MCF 10A (cell line): ENCODE measurements around the gene SOWAHC. TPM values are rescaled to one million over a fixed set of nuclear protein-coding genes. Genes with fewer than 3 reads are reported as not detected.

Experiments
- BruUV-seq: library from RNA; stranded (reverse); fragments of 400-500 nt; replicated peaks from 2 replicates; lab custom pipeline; 2021; lab: Mats Ljungman, UMichigan
- CTCF ChIA-PET: fragments of 300-600 bp; sonication (Branson Sonifier 250); formaldehyde crosslinking; extraction: SDS; loops from one replicate; lab custom pipeline; 2021; ENCODE audit warnings: antibody characterized with exemption, inconsistent platforms; lab: Yijun Ruan, JAX
- POLR2A ChIA-PET: fragments of 300-600, 350-650 bp; sonication (Branson Sonifier 250); formaldehyde crosslinking; extraction: SDS; loops from one replicate; lab custom pipeline; 2020; ENCODE audit warnings: antibody characterized with exemption, inconsistent platforms; lab: Yijun Ruan, JAX
- DNase-seq: peaks from one replicate; pipeline ENCODE4 v3.0.0-alpha.2; 2018; ENCODE audit not compliant: unreplicated experiment
- H3K27ac Mint-ChIP-seq: one replicate; pipeline ENCODE4 v1.8.0; 2022; ENCODE audit warnings: mild to moderate bottlenecking, low read depth, mixed read lengths; ENCODE audit not compliant: unreplicated experiment
- H3K27me3 Mint-ChIP-seq: one replicate; pipeline ENCODE4 v1.8.0; 2022; ENCODE audit warnings: mixed read lengths; ENCODE audit not compliant: insufficient read depth, unreplicated experiment
- H3K36me3 Mint-ChIP-seq: one replicate; pipeline ENCODE4 v1.8.0; 2022; ENCODE audit warnings: mild to moderate bottlenecking, moderate library complexity, mixed read lengths; ENCODE audit not compliant: insufficient read depth, unreplicated experiment
- H3K4me1 Mint-ChIP-seq: one replicate; pipeline ENCODE4 v1.8.0; 2022; ENCODE audit warnings: mixed read lengths; ENCODE audit not compliant: insufficient read depth, unreplicated experiment
- H3K4me3 Mint-ChIP-seq: one replicate; pipeline ENCODE4 v1.8.0; 2022; ENCODE audit warnings: mild to moderate bottlenecking, moderate library complexity, mixed read lengths; ENCODE audit not compliant: unreplicated experiment
- H3K9me3 Mint-ChIP-seq: one replicate; pipeline ENCODE4 v1.8.0; 2022; ENCODE audit warnings: mixed read lengths; ENCODE audit not compliant: unreplicated experiment
- intact Hi-C: fragments of 100-400 bp; cut with micrococcal nuclease; formaldehyde crosslinking; loops from 2 replicates; pipeline ENCODE4 v1.14.1; 2022
- total RNA-seq: library from RNA; stranded (reverse); gene quantifications from 2 replicates; pipeline ENCODE4 v1.2.3, GENCODE V29; 2022
- TF ChIP-seq, protein P1 (sequence below): fragments of 200-600 bp; IDR thresholded peaks from one replicate; pipeline ENCODE4 v1.8.0; 2022; ENCODE audit warnings: antibody characterized with exemption, mild to moderate bottlenecking; ENCODE audit not compliant: unreplicated experiment

Gene SOWAHC
- total RNA-seq, 1 experiment from 2014 or later: 35.3 TPM

GRCh38 chr2:109582928-109583895 lies 31.0 kb upstream of the SOWAHC start:
- TF ChIP-seq, protein P1, sequence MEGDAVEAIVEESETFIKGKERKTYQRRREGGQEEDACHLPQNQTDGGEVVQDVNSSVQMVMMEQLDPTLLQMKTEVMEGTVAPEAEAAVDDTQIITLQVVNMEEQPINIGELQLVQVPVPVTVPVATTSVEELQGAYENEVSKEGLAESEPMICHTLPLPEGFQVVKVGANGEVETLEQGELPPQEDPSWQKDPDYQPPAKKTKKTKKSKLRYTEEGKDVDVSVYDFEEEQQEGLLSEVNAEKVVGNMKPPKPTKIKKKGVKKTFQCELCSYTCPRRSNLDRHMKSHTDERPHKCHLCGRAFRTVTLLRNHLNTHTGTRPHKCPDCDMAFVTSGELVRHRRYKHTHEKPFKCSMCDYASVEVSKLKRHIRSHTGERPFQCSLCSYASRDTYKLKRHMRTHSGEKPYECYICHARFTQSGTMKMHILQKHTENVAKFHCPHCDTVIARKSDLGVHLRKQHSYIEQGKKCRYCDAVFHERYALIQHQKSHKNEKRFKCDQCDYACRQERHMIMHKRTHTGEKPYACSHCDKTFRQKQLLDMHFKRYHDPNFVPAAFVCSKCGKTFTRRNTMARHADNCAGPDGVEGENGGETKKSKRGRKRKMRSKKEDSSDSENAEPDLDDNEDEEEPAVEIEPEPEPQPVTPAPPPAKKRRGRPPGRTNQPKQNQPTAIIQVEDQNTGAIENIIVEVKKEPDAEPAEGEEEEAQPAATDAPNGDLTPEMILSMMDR: no peak
- H3K27me3 Mint-ChIP-seq: no peaks in the 10 kb centered on the region
- no peak for DNase-seq
- intact Hi-C loops: no loop called here
- H3K9me3 Mint-ChIP-seq: no peaks in the 10 kb centered on the region
- no peak overlapping the region for H3K27ac Mint-ChIP-seq
- BruUV-seq: TSS peak; percentile 21
- no peak overlapping the region for H3K4me3 Mint-ChIP-seq
- ChIA-PET POLR2A (interaction anchor here (0.8 kb wide), 1 partner anchor 26 kb away, joined by 3 read pairs; no protein-coding TSS in a partner anchor), CTCF (interaction anchor here (0.8 to 1.0 kb wide), 2 partner anchors 37 to 153 kb away, joined by 3 read pairs; no protein-coding TSS in a partner anchor)
- peaks cover 10% of the 10 kb centered on the region for H3K4me1 Mint-ChIP-seq
- H3K36me3 Mint-ChIP-seq: peaks cover 34% of the 10 kb centered on the region

- no peak overlapping the region for H3K27ac Mint-ChIP-seq
- intact Hi-C loops: no loop called here
- peaks cover 52% of the 10 kb centered on the region for H3K36me3 Mint-ChIP-seq
- no peak overlapping the region for H3K4me3 Mint-ChIP-seq
- peaks cover 16% of the 10 kb centered on the region for H3K4me1 Mint-ChIP-seq
- no peaks in the 10 kb centered on the region for H3K9me3 Mint-ChIP-seq
- no peak for DNase-seq
- POLR2A ChIA-PET: interaction anchor here (0.6 to 1.7 kb wide), 6 partner anchors 11 to 44 kb away, joined by 3 to 6 read pairs (median 4); no protein-coding TSS in a partner anchor
- TF ChIP-seq, protein P1: no peak
- CTCF ChIA-PET: interaction anchor here (0.5 to 1.7 kb wide), 3 partner anchors 9 to 41 kb away, joined by 4 to 5 read pairs (median 4); no protein-coding TSS in a partner anchor
- no TSS peak for BruUV-seq
- no peaks in the 10 kb centered on the region for H3K27me3 Mint-ChIP-seq
These were observed 27.5 kb upstream of the SOWAHC start for GRCh38 chr2:109586687-109587086.

- H3K4me1 Mint-ChIP-seq: peaks cover 20% of the 10 kb centered on the region
- H3K36me3 Mint-ChIP-seq: peaks cover 28% of the 10 kb centered on the region
- TF ChIP-seq, protein P1: no peak
- no TSS peak for BruUV-seq
- H3K9me3 Mint-ChIP-seq: no peaks in the 10 kb centered on the region
- DNase-seq: no peak
- POLR2A ChIA-PET: interaction anchor here (0.7 kb wide), 1 partner anchor 23 kb away, joined by 3 read pairs; the partner anchor contains the start of gene SOWAHC
- CTCF ChIA-PET: no interaction called here
- peak overlapping the region; percentile 75 for H3K27ac Mint-ChIP-seq
- no peaks in the 10 kb centered on the region for H3K27me3 Mint-ChIP-seq
- intact Hi-C loops: no loop called here
- H3K4me3 Mint-ChIP-seq: no peak overlapping the region
These were observed 23.0 kb upstream of the SOWAHC start for GRCh38 chr2:109591206-109591605.

DNA sequence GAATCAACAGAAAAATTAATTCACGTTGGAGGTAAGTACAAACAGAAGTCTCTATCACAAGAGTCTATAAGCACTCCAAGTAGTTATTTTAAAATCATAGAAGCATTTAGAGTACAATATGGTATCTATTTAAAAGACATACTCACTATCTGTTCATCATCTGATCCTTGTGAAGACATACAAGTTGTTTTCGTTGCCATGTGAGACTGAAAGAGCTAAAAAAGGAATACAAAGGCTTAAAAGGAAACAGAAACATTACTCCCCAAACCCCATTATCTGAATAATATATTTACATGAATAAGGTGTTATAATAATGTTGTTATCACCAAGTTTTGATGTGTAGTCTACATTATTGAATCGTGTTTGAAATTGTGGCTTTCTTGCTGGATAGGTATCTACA lies 21.3 kb upstream of the SOWAHC start:
- no peak overlapping the region for H3K4me3 Mint-ChIP-seq
- TF ChIP-seq, protein P1: no peak
- peaks cover 16% of the 10 kb centered on the region for H3K4me1 Mint-ChIP-seq
- no peak for DNase-seq
- BruUV-seq: no TSS peak
- no peaks in the 10 kb centered on the region for H3K9me3 Mint-ChIP-seq
- no peaks in the 10 kb centered on the region for H3K27me3 Mint-ChIP-seq
- ChIA-PET CTCF (interaction anchor here (1.0 kb wide), 1 partner anchor 14 kb away, joined by 3 read pairs; no protein-coding TSS in a partner anchor), POLR2A (interaction anchor here (1.0 kb wide), 1 partner anchor 21 kb away, joined by 3 read pairs; the partner anchor contains the start of gene SEPTIN10)
- peaks cover 25% of the 10 kb centered on the region for H3K36me3 Mint-ChIP-seq
- intact Hi-C loops: no loop called here
- no peak overlapping the region for H3K27ac Mint-ChIP-seq
